Activated naive CD4-positive, alpha-beta T cell treated with Interleukin-2 at 50 U/mL for 16 hours (primary cell): ENCODE results near the gene SLC29A1.

Experiments
- DNase-seq: peaks from one replicate; pipeline ENCODE4 v3.0.0-alpha.2; 2020

The SLC29A1 gene

GRCh38 chr6:44270526-44271405 is 47.4 kb downstream of the SLC29A1 start:
- DNase-seq = no peak

DNA sequence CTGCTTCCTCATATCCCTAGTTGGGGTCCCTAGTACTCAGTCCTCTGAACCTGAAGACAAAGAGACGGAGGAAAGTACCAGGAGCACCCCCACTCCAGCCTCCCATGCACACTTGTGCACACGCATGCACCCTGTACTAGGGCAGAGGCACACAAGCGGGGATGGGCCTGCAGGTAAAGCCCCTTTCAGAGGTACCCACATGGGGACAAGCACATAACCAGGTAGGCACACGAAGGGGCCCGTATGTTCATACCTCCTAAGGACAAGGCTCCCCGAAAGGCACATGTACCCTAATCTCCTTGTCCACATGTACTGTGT is 48.0 kb downstream of the SLC29A1 start:
- no peak for DNase-seq

DNA sequence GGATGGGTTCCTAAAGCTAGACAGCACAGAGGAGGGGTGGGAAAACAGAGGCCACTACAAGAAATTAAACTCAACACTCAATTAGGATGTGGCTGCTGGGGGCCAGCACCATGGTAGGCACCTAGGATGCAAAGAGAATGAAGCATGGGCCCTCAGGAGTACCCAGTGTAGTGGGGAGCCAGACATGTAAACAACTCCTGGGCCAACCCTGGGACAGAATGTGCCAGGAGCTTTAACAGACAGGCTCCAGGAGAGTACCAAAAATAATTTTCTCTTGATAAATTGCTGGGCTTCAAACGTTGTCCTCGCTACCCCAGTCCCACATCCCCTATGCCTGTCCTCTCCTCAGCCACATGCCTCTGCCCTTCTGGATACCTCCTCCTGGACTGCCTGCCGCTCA is 48.5 kb downstream of the SLC29A1 start:
- DNase-seq = no peak

GRCh38 chr6:44272529-44272928 is 49.1 kb downstream of the SLC29A1 start:
- no peak for DNase-seq

DNA sequence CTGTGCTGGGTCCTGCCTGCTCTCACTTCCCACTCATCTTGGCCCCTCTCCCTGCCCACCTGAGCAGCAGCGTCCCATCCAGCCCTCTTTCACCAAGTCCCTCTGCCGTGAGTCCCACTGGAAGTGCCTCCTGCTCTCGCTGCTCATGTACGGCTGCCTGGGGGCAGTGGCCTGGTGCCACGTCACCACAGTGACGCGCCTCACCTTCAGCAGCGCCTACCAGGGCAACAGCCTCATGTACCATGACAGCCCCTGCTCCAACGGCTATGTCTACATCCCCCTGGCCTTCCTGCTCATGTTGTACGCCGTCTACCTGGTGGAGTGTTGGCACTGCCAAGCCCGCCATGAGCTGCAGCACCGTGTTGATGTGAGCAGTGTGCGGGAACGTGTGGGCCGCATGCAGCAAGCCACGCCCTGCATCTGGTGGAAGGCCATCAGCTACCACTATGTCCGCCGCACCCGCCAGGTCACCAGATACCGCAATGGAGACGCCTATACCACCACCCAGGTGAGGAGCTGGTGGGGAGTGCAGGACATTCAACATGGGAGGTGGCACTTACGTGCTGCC is 49.7 kb downstream of the SLC29A1 start:
- DNase-seq = no peak

- DNase-seq = no peak
Measured at GRCh38 chr6:44273617-44274016, 50.2 kb downstream of the SLC29A1 start.

DNA sequence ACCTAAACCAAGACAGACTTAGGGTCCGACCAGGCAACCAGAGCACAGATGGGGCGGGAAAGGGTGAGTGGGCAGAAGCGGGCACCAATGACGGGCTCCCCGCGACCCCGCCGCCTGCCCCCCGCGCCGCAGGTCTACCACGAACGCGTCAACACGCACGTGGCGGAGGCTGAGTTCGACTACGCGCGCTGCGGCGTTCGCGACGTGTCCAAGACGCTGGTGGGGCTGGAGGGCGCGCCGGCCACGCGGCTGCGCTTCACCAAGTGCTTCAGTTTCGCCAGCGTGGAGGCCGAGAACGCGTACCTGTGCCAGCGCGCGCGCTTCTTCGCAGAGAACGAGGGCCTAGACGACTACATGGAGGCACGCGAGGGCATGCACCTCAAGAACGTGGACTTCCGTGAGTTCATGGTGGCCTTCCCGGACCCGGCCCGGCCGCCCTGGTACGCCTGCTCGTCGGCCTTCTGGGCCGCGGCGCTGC is 51.9 kb downstream of the SLC29A1 start:
- no peak for DNase-seq

GRCh38 chr6:44275749-44276648 is 52.6 kb downstream of the SLC29A1 start:
- DNase-seq = peak; percentile 34

- DNase-seq = no peak
Measured at GRCh38 chr6:44276667-44277640, 53.6 kb downstream of the SLC29A1 start.

DNA sequence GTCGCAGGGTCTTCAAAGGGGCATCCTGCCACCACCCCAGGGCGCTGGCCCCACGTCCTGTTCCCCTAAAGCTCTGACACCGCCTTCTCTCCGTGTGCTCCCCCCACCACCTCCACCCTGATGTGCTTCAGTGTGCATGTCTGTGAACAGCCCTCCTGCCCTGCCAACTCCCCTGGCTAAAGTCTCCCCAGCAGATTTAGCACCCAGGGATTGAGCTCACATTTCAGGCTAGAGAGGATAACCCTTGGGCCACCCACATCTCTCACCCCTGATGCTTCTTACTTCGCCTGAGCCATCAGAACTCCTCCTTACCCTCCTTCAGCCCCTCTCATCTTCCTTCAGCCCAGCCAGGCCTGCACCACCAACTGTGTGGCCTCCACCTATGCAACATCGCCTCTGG is 54.4 kb downstream of the SLC29A1 start:
- no peak for DNase-seq

- DNase-seq = no peak
Measured at GRCh38 chr6:44278315-44278714, 54.9 kb downstream of the SLC29A1 start.

- DNase-seq = no peak
Measured at GRCh38 chr6:44278774-44279697, 55.6 kb downstream of the SLC29A1 start.
